Caco-2 (cell line): ENCODE measurements around the gene GTF3C5. TPM values are rescaled to one million over a fixed set of nuclear protein-coding genes. Genes with fewer than 3 reads are reported as not detected.
"Not testable (repeated sequence)": the region's sequence is repeated elsewhere in the genome, so short reads cannot be mapped to it uniquely, and the experiment has no call there.

Experiments used
- BruUV-seq: library from RNA; stranded (reverse); fragments of 400-500 nt; replicated peaks from 2 replicates; lab custom pipeline; 2021; lab: Mats Ljungman, UMichigan
- CTCF ChIA-PET: fragments of 300-600 bp; sonication (Branson Sonifier 250); formaldehyde crosslinking; loops from one replicate; lab custom pipeline; 2022; ENCODE audit warnings: antibody characterized with exemption; lab: Charles Lee
- POLR2A ChIA-PET: fragments of 300-600 bp; sonication (Branson Sonifier 250); formaldehyde crosslinking; loops from one replicate; lab custom pipeline; 2022; ENCODE audit warnings: antibody characterized with exemption; lab: Charles Lee
- DNase-seq, 2 experiments: peaks; one replicate each; pipeline versions ENCODE4 v3.0.0 to v3.0.0-alpha.2; 2020 to 2022
- H3K27me3 ChIP-seq: replicated peaks from 2 replicates; pipeline ENCODE4 v1.6.0; 2011; ENCODE audit warnings: low read length; ENCODE audit not compliant: control insufficient read depth, insufficient read depth
- H3K36me3 ChIP-seq: 2 replicates; pipeline ENCODE4 v1.5.1; 2011; ENCODE audit warnings: low read length; ENCODE audit not compliant: control insufficient read depth, insufficient read depth
- H3K4me1 ChIP-seq: fragments of 250-450 bp; sonication (Bioruptor Pico); 2 replicates; pipeline ENCODE4 v1.5.1; 2020; ENCODE audit warnings: mild to moderate bottlenecking
- H3K4me3 ChIP-seq: 2 replicates; pipeline ENCODE4 v1.5.1; 2011; ENCODE audit warnings: low read depth, mild to moderate bottlenecking, control low read depth, low read length
- H3K9me3 ChIP-seq: fragments of 250-450 bp; sonication (Bioruptor Pico); 2 replicates; pipeline ENCODE4 v1.5.1; 2020; ENCODE audit warnings: mild to moderate bottlenecking, moderate library complexity
- H3K27ac Mint-ChIP-seq: one replicate; pipeline ENCODE4 v1.8.0; 2022; ENCODE audit warnings: mixed read lengths; ENCODE audit not compliant: unreplicated experiment
- H3K27me3 Mint-ChIP-seq: one replicate; pipeline ENCODE4 v1.8.0; 2022; ENCODE audit warnings: mixed read lengths; ENCODE audit not compliant: insufficient read depth, unreplicated experiment
- H3K36me3 Mint-ChIP-seq: one replicate; pipeline ENCODE4 v1.8.0; 2022; ENCODE audit warnings: mild to moderate bottlenecking, mixed read lengths; ENCODE audit not compliant: insufficient read depth, unreplicated experiment
- H3K4me1 Mint-ChIP-seq: one replicate; pipeline ENCODE4 v1.8.0; 2022; ENCODE audit warnings: low read depth, mixed read lengths; ENCODE audit not compliant: unreplicated experiment
- H3K4me3 Mint-ChIP-seq: one replicate; pipeline ENCODE4 v1.8.0; 2022; ENCODE audit warnings: mild to moderate bottlenecking, moderate library complexity, mixed read lengths; ENCODE audit not compliant: unreplicated experiment
- H3K9me3 Mint-ChIP-seq: one replicate; pipeline ENCODE4 v1.8.0; 2022; ENCODE audit warnings: mixed read lengths; ENCODE audit not compliant: unreplicated experiment
- intact Hi-C: fragments of 100-400 bp; cut with micrococcal nuclease; formaldehyde crosslinking; loops from one replicate; pipeline ENCODE4 v1.10.0; 2022; ENCODE audit not compliant: unreplicated experiment
- total RNA-seq: library from RNA; stranded (reverse); gene quantifications from 2 replicates; pipeline ENCODE4 v1.2.3, GENCODE V29; 2022
- TF ChIP-seq, protein P1 (sequence below), 2 experiments: fragments of 200-600 bp in 1 of 2; IDR thresholded peaks; 1 replicate in 1 of 2; 2 replicates in 1 of 2; pipeline versions ENCODE4 v1.5.1 to v1.8.0; 2011 to 2022; ENCODE audit warnings: antibody characterized with exemption in 1 of 2, control low read depth in 1 of 2, inconsistent platforms in 1 of 2, low read depth in 1 of 2, low read length in 1 of 2, mild to moderate bottlenecking in 1 of 2, moderate library complexity in 1 of 2; ENCODE audit not compliant: insufficient read depth in 1 of 2, severe bottlenecking in 1 of 2, unreplicated experiment in 1 of 2

The GTF3C5 gene
- total RNA-seq, 1 experiment from 2014 or later, result 73.1 TPM

DNA sequence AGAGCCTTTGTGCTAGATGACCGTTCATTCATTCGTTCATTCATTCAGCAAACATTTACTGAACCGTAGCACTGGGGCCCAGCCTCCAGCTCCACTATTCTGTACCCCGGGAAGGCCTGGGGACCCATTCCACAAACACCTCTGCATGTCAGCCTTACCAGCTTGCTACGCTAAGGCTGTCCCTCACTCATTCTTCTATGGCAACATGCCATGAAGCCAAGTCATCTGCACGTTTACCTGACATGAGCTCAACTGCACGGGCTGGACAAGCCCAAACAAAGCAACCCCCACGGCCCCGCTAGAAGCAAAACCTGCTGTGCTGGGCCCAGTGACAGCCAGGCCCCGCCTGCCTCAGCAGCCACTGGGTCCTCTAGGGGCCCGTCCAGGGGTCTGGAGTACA is 37.0 kb downstream of the GTF3C5 start:
- CTCF ChIA-PET, result no interaction called here

DNA sequence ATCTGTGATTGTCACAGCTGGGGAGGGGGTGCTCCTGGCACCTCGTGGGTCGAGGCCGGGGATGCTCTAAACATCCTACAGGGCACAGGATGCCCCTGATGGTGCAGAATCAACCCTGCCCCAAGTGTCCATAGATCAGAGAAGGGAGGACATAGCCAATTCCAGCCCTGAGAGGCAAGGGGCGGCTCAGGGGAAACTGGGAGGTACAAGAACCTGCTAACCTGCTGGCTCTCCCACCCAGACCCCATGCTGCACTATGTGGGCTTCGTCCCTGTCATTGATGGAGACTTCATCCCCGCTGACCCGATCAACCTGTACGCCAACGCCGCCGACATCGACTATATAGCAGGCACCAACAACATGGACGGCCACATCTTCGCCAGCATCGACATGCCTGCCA is 37.6 kb downstream of the GTF3C5 start:
- H3K9me3 ChIP-seq, H3K36me3 ChIP-seq, BruUV-seq, DNase-seq, H3K27ac Mint-ChIP-seq, H3K4me3 Mint-ChIP-seq, CTCF ChIA-PET, H3K9me3 Mint-ChIP-seq, POLR2A ChIA-PET, H3K27me3 ChIP-seq, H3K36me3 Mint-ChIP-seq, H3K27me3 Mint-ChIP-seq, H3K4me3 ChIP-seq, H3K4me1 Mint-ChIP-seq, intact Hi-C loops, H3K4me1 ChIP-seq: not testable (repeated sequence)

More for the DNA sequence above, 37.0 kb downstream of the GTF3C5 start:
- Mint-ChIP-seq H3K4me3 (no peak overlapping the region), H3K27ac (no peak overlapping the region), H3K27me3 (no peaks in the 10 kb centered on the region), H3K4me1 (no peaks in the 10 kb centered on the region), H3K9me3 (no peaks in the 10 kb centered on the region), H3K36me3 (peaks cover 11% of the 10 kb centered on the region)
- H3K4me3 ChIP-seq, result no peak overlapping the region
- H3K36me3 ChIP-seq, result no peaks in the 10 kb centered on the region
- no peaks in the 10 kb centered on the region for H3K9me3 ChIP-seq
- TF ChIP-seq, protein P1, sequence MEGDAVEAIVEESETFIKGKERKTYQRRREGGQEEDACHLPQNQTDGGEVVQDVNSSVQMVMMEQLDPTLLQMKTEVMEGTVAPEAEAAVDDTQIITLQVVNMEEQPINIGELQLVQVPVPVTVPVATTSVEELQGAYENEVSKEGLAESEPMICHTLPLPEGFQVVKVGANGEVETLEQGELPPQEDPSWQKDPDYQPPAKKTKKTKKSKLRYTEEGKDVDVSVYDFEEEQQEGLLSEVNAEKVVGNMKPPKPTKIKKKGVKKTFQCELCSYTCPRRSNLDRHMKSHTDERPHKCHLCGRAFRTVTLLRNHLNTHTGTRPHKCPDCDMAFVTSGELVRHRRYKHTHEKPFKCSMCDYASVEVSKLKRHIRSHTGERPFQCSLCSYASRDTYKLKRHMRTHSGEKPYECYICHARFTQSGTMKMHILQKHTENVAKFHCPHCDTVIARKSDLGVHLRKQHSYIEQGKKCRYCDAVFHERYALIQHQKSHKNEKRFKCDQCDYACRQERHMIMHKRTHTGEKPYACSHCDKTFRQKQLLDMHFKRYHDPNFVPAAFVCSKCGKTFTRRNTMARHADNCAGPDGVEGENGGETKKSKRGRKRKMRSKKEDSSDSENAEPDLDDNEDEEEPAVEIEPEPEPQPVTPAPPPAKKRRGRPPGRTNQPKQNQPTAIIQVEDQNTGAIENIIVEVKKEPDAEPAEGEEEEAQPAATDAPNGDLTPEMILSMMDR (IDR thresholded peaks at IDR 0.05; ENCODE audit: insufficient read depth in 1 of 2, low read depth in 1 of 2, low read length in 1 of 2, severe bottlenecking in 1 of 2, unreplicated experiment in 1 of 2), result no peak
- no peaks in the 10 kb centered on the region for H3K4me1 ChIP-seq
- DNase-seq, result no peak
- POLR2A ChIA-PET, result no interaction called here
- no TSS peak for BruUV-seq
- intact Hi-C loops, result no loop called here
- H3K27me3 ChIP-seq, result no peaks in the 10 kb centered on the region

DNA sequence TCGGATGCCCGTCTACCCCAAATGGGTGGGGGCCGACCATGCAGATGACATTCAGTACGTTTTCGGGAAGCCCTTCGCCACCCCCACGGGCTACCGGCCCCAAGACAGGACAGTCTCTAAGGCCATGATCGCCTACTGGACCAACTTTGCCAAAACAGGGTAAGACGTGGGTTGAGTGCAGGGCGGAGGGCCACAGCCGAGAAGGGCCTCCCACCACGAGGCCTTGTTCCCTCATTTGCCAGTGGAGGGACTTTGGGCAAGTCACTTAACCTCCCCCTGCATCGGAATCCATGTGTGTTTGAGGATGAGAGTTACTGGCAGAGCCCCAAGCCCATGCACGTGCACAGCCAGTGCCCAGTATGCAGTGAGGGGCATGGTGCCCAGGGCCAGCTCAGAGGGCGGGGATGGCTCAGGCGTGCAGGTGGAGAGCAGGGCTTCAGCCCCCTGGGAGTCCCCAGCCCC is 39.7 kb downstream of the GTF3C5 start:
- H3K27me3 ChIP-seq, H3K36me3 Mint-ChIP-seq, intact Hi-C loops, H3K4me1 Mint-ChIP-seq, H3K9me3 ChIP-seq, H3K4me1 ChIP-seq, H3K27ac Mint-ChIP-seq, H3K36me3 ChIP-seq, DNase-seq, H3K9me3 Mint-ChIP-seq, H3K4me3 Mint-ChIP-seq, H3K27me3 Mint-ChIP-seq, H3K4me3 ChIP-seq, BruUV-seq, CTCF ChIA-PET: not testable (repeated sequence)
- POLR2A ChIA-PET, result interaction anchor here (0.6 kb wide), 1 partner anchor 325 kb away, joined by 3 read pairs; no protein-coding TSS in a partner anchor

DNA sequence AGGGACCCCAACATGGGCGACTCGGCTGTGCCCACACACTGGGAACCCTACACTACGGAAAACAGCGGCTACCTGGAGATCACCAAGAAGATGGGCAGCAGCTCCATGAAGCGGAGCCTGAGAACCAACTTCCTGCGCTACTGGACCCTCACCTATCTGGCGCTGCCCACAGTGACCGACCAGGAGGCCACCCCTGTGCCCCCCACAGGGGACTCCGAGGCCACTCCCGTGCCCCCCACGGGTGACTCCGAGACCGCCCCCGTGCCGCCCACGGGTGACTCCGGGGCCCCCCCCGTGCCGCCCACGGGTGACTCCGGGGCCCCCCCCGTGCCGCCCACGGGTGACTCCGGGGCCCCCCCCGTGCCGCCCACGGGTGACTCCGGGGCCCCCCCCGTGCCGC is 40.2 kb downstream of the GTF3C5 start:
- DNase-seq, H3K27me3 Mint-ChIP-seq, H3K4me3 ChIP-seq, H3K36me3 ChIP-seq, POLR2A ChIA-PET, H3K36me3 Mint-ChIP-seq, H3K4me1 Mint-ChIP-seq, H3K4me1 ChIP-seq, H3K4me3 Mint-ChIP-seq, H3K27me3 ChIP-seq, BruUV-seq, CTCF ChIA-PET, intact Hi-C loops, H3K27ac Mint-ChIP-seq, H3K9me3 Mint-ChIP-seq, H3K9me3 ChIP-seq: not testable (repeated sequence)
